Activated naive CD4-positive, alpha-beta T cell treated with Interleukin-2 at 50 U/mL for 16 hours (primary cell): Measurements from ENCODE around the gene PANK1.
A peak's percentile ranks its signal among the peaks of the same experiment; 100 is the strongest.

Experiments
- DNase-seq: peaks from one replicate; pipeline ENCODE4 v3.0.0-alpha.2; 2020

PANK1 gene

DNA sequence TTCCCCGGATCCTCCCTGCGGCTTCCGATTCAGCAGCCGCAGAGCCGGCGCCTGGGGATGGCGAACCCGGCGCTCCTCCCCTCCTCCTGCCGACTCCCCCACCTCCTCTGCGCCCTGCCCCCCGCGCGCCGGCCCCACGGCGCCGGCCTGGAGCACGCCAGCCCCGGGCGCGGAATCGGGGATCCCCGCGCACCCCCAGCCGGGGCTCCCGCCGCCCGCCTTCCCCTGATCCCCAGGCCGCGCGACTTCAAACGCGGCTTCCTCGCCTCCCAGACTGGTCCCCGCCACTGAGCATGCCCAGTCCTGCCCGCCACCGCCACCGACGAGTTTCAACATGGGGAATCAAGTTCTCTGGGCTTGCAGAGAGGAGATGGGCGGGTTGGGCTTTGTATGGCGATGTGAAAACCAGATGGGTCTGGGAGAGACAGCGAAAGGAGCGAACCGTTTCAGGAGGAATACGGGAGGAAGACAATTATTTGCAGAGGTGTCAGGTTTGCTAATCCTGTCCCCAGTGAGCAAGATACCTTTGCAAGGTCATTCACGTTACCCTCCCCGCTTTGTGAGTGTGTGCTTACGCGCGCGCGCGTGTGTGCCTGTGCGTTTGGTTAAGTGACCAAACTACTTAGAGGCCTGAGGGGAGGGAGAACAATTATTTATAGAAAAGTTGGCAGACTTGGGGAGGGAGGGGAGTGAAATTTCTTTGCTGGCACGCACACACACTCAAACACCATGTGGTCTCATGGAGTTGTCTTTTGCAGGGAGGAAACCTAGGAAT, at the start of gene PANK1:
TSS of gene PANK1 (minus strand) at position 276 of the 775 bp plus-strand sequence. CDS start 351 bp downstream, outside the sequence.
- DNase-seq: peak; percentile 79

DNA sequence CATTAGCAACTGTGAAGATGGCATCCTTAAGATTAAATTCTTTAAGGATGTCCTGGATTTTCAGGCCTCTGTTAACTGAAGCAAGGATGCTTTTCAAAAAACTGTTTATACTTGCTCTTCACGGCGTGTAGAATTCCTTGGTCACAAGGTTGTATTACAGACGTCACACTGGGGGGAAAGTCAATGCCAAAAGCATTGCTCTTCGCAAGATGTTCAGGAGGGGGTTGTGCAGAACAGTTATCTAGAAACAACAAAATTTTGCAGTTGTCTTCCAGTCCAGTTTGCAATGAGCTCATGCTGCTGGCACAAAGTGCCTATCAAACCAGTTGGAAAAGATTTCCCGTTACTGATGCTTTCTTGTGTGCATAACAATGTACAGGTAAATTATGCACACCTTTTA, 48.1 kb upstream of the PANK1 start:
- DNase-seq: no peak

- DNase-seq: no peak
These were observed 47.4 kb upstream of the PANK1 start for GRCh38 chr10:89692416-89692815.

DNA sequence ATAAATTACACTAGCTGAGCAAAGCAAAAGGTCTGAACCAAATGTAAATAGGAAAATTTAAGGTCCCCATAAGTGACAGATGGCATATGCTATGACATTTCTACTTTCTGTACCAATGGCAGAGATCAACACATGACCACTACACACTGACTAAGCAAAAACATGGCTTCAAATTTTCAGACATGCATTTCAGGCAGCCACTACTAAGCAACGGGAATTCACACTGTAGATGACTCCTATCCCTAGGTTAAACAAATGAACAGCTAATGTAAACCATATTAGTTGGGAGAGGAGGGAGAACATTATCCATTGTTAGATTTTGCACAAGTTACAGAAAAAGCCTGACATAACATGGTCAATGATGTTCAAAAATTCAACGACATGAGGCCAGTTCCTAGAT, 45.0 kb upstream of the PANK1 start:
- no peak for DNase-seq

GRCh38 chr10:89685936-89686335, 40.9 kb upstream of the PANK1 start:
- no peak for DNase-seq

GRCh38 chr10:89684604-89685003, 39.6 kb upstream of the PANK1 start:
- DNase-seq: no peak

DNA sequence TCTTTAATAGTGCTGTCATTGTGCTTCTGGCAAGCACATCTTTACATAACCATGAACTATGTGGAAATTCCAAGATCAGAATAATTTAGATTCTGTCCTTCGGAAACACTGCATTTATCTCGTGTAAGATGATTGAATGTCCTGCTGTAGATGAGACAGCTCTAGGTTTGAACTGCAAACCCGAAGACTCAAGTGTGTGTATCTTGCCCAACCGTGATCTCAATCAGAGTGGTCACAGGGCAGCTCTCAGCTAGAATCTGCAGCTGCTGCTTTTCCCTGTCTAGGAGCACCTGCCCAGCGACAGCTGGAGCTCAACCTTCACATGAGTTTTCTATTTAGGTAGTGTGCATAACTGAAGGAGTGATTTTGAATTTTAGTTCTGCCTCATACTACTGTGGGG, 38.8 kb upstream of the PANK1 start:
- DNase-seq: no peak

DNA sequence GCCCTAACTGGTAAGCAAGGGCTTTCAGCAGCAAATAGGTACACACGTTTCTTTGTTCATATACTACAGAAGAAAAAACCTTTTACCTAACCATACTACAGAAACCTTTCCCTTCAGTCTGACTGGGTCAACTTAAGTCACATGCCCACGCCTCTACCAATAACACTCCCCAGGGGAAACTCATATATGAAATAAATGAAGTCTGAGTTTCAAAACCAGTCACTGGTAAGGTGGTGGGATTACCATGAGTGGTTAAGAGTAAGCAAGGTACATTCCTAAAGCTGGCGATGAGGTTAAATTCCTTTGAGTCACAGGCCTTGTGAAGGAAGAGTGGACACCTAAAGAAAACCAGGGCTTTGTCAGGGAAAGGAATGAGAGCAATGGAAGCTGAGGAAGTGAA, 34.9 kb upstream of the PANK1 start:
- no peak for DNase-seq

- no peak for DNase-seq
These were observed 32.3 kb upstream of the PANK1 start for GRCh38 chr10:89677341-89677740.

DNA sequence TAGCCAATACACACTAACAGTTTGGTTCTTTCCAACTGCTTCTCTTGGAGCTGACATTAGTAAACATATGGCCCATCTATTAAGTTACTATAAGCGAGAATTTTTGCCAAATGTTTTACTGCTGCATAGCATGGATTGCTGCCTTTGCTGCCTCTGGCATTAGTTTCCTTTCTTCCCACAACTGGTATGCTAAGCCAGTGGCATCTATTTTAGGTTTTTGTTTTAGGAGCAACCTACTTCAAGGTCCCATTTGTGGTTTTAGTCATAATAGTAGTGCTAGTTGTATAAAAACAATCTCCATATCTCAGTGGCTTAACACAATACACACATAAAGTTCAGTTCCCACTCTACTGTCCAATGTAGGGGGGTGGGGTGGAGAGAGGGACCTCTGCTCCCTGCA, 25.9 kb upstream of the PANK1 start:
- DNase-seq: no peak

GRCh38 chr10:89669985-89670384, 24.9 kb upstream of the PANK1 start:
- DNase-seq: no peak

DNA sequence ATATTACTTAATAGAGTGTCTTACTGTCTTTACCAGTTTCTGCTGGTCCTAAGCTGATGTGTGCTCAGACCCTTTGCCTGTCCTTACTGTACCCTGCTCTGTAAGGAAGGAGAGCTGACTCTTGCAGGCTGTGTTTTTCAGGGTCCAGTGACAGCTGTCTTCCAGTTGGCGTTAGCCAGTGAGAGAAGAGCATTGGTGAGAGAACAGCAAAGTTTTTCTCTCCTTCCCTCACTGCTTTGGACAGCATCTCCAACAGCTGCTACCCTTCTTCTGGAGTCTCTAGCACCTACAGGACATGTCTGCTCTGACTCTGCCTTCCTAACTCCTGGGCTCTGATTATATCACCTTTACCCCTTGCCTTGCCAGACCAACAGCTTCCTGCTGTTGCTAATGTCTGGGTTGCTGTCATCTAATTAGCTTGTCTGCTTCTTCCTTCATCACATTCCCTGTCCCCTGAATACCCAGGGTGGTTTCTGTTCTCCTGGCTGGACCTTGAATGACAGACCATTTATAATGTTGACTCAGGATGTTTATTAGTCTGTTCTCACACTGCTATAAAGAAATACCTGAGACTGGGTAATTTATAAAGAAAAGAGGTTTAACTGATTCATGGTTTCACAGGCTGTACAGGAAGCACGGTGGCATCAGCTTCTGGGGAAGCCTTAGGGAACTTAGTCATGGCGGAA, 23.5 kb upstream of the PANK1 start:
- DNase-seq: no peak

DNA sequence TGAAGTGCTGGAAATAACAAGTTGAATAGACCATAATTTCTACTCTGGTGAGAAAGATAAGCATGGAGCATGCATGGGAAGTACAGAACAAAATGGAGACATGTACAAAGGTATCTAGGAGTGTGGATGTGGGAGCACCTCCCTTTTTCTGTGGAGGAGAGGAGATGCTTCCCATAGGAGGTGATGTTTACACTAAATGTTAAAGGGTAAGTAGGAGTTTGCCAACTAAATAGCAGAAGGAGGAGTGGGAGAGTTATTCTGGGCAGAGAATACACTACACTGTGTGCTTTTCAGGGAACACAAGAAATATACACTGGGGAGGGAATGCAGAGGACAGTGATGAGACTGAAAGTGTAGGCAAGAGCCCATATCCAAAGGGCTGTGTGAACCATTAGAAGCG, 21.1 kb upstream of the PANK1 start:
- no peak for DNase-seq

- DNase-seq: no peak
These were observed 20.3 kb upstream of the PANK1 start for GRCh38 chr10:89665302-89665701.

GRCh38 chr10:89664203-89664602, 19.2 kb upstream of the PANK1 start:
- DNase-seq: no peak

GRCh38 chr10:89663144-89663543, 18.1 kb upstream of the PANK1 start:
- no peak for DNase-seq

DNA sequence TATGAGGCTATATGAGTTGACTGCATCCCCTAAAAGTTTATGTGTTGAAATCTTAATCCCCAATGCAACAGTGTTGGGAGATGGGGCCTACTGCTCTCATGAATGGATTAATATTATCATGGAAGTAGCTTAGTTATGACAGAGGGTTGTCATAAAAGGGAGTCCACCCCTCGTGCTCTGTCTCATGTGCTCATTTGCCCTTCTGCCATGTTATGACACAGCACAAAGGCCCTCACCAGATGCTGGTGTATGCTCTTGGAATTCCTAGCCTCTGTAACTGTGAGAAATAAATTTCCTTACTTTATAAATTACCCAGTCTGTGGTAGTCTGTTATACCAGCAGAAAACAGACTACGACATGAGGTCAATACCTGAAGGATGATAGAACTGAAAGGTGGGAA, 17.6 kb upstream of the PANK1 start:
- DNase-seq: no peak

GRCh38 chr10:89659143-89660131, 14.4 kb upstream of the PANK1 start:
- no peak for DNase-seq

- no peak for DNase-seq
These were observed 12.3 kb upstream of the PANK1 start for GRCh38 chr10:89657302-89657701.

GRCh38 chr10:89655722-89656121, 10.7 kb upstream of the PANK1 start:
- no peak for DNase-seq

GRCh38 chr10:89653410-89653869, 8.4 kb upstream of the PANK1 start:
- DNase-seq: no peak

DNA sequence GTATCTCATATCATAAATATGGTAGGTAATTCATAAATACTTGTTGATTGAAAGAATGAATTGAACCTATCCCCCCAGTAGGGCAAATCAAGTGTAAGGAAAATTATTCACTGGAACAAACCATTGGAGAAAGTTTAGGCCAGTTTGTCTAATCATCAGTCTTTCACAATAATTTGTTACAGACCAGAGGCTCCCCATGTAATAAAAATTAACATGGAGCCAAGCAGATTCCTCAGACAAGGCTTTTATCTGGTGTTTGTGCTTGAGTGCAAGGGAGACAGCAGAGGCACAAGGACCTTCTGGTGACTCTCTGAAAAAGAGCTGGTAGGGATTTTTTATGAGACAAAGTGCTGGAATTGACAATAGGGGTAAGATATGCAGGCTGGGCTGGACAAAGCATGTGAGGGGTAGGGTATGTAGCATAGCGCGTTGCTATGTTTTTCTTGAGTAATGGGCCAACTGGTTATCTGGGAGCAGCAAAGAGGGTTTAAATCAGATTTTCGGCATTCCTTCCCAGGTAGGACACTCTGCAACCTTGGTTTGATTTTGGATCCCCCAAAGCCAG, 7.8 kb upstream of the PANK1 start:
- no peak for DNase-seq
